ENCODE results near the gene TAF4. TPM values are rescaled to one million over a fixed set of nuclear protein-coding genes. Genes with fewer than 3 reads are reported as not detected.

The TAF4 gene
- total RNA-seq, 1 experiment from 2014 or later, result 20.1 TPM

GRCh38 chr20:62018437-62019143 lies 47.1 kb downstream of the TAF4 start:
- no peak overlapping the region for H3K4me3 ChIP-seq
- no peak overlapping the region for H3K27ac ChIP-seq
- no peaks in the 10 kb centered on the region for H3K36me3 ChIP-seq
- peaks cover 21% of the 10 kb centered on the region for H3K4me1 ChIP-seq
- no peak for DNase-seq
- H3K27me3 ChIP-seq, result no peaks in the 10 kb centered on the region
- no peaks in the 10 kb centered on the region for H3K9me3 ChIP-seq (replicated peaks)

GRCh38 chr20:62015540-62016288 lies 50.0 kb downstream of the TAF4 start:
- Histone ChIP-seq H3K4me3 (no peak overlapping the region), H3K27ac (no peak overlapping the region)
- DNase-seq, result no peak

GRCh38 chr20:62014889-62015537 lies 50.7 kb downstream of the TAF4 start:
- DNase-seq, result no peak
- Histone ChIP-seq H3K4me3 (no peak overlapping the region), H3K36me3 (no peaks in the 10 kb centered on the region; the same call in 1 of the 2 replicates), H3K27me3 (no peaks in the 10 kb centered on the region), H3K27ac (no peak overlapping the region), H3K4me1 (no peaks in the 10 kb centered on the region), H3K9me3 (replicated peaks) (no peaks in the 10 kb centered on the region)

More at GRCh38 chr20:62015540-62016288, 50.0 kb downstream of the TAF4 start:
- Histone ChIP-seq H3K4me1 (peaks cover 5% of the 10 kb centered on the region), H3K9me3 (replicated peaks) (no peaks in the 10 kb centered on the region), H3K36me3 (no peaks in the 10 kb centered on the region; the same call in 1 of the 2 replicates), H3K27me3 (no peaks in the 10 kb centered on the region)

GRCh38 chr20:62014488-62014775 lies 51.2 kb downstream of the TAF4 start:
- Histone ChIP-seq H3K36me3 (peaks cover 4% of the 10 kb centered on the region), H3K27me3 (no peaks in the 10 kb centered on the region), H3K27ac (no peak overlapping the region), H3K9me3 (replicated peaks) (no peaks in the 10 kb centered on the region), H3K4me3 (no peak overlapping the region), H3K4me1 (no peaks in the 10 kb centered on the region)
- DNase-seq, result no peak

GRCh38 chr20:62012631-62013030 lies 53.0 kb downstream of the TAF4 start:
- Histone ChIP-seq H3K9me3 (replicated peaks) (no peaks in the 10 kb centered on the region), H3K36me3 (peaks cover 13% of the 10 kb centered on the region), H3K4me1 (no peaks in the 10 kb centered on the region), H3K27me3 (no peaks in the 10 kb centered on the region), H3K4me3 (no peak overlapping the region), H3K27ac (no peak overlapping the region)
- no peak for DNase-seq

GRCh38 chr20:62011938-62012534 lies 53.6 kb downstream of the TAF4 start:
- Histone ChIP-seq H3K9me3 (replicated peaks) (no peaks in the 10 kb centered on the region), H3K36me3 (peaks cover 15% of the 10 kb centered on the region)

DNA sequence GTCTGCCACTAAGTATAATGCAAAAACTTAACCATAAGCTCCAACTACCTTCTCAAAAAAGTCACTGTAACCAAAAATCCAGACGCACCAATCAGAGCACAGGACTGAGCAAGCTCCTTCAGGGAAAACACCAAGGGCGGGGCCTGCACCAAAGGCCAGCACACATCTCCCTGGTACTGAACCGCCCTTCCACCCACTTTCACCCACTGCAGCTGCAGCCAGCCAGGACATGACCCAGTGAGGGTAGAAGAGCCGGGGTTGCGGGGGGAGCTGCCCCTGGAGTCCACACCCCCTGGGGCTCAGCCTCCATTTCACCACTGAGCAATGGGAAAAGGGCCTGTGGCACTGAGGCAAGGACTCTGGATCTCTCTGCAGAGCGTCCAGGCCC lies 54.3 kb downstream of the TAF4 start:
- H3K27ac ChIP-seq, result no peak overlapping the region
- H3K4me3 ChIP-seq, result no peak overlapping the region
- DNase-seq, result no peak
- H3K36me3 ChIP-seq, result peaks cover 15% of the 10 kb centered on the region
- H3K4me1 ChIP-seq, result no peaks in the 10 kb centered on the region
- no peaks in the 10 kb centered on the region for H3K27me3 ChIP-seq
- no peaks in the 10 kb centered on the region for H3K9me3 ChIP-seq (replicated peaks)

More at GRCh38 chr20:62011938-62012534, 53.6 kb downstream of the TAF4 start:
- Histone ChIP-seq H3K4me3 (no peak overlapping the region), H3K27ac (no peak overlapping the region), H3K27me3 (no peaks in the 10 kb centered on the region), H3K4me1 (no peaks in the 10 kb centered on the region)
- DNase-seq, result no peak

DNA sequence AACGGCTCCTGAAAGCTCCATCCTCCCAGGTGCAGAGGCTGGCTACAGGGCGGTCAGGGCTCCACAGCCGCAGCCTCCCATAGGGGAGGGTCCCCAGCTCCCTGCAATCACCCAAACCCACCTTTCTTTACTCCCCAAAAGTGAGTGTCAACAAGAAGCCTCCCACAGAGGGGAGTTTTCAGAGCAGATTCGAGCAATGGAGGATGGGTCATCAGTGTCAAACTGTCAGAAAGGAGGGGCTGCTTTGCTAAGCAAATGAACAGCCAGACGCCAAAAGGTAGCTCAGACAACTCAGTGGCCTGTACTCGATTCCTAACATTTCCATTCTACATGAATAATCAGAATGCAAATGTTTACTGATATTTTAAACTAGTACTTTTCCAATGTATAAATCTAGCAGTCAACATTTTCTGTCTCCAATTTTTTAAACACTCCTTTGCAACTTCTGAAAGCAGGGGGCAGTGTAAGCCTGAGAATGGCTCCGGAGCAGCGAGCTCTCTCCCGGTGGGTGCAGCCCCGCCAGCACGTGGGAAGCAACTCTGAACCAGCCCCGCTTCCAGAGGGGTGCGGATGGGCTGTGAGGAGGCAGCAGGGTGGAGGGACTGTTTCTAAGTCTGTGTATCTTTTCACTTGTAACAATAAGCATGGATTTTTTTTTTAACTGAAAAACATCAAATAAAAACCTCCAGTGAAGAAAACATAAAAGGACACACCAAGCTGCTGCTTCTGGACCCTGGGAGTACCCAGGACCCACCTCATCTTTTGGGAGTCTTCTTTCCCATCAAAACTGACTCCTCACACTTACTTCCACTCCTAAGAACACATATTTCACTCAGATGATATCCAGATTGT lies 54.9 kb downstream of the TAF4 start:
- no peaks in the 10 kb centered on the region for H3K9me3 ChIP-seq (replicated peaks)
- H3K36me3 ChIP-seq, result peaks cover 21% of the 10 kb centered on the region
- peak; percentile 77 to 84 for DNase-seq
- H3K27ac ChIP-seq, result no peak overlapping the region
- no peaks in the 10 kb centered on the region for H3K4me1 ChIP-seq
- no peaks in the 10 kb centered on the region for H3K27me3 ChIP-seq
- H3K4me3 ChIP-seq, result no peak overlapping the region

- no peak for DNase-seq
- no peaks in the 10 kb centered on the region for H3K27me3 ChIP-seq
- no peak overlapping the region for H3K27ac ChIP-seq
- no peaks in the 10 kb centered on the region for H3K4me1 ChIP-seq
- peaks cover 29% of the 10 kb centered on the region for H3K36me3 ChIP-seq
- H3K4me3 ChIP-seq, result no peak overlapping the region
- no peaks in the 10 kb centered on the region for H3K9me3 ChIP-seq (replicated peaks)
Measured at GRCh38 chr20:62009869-62010445, 55.7 kb downstream of the TAF4 start.

DNA sequence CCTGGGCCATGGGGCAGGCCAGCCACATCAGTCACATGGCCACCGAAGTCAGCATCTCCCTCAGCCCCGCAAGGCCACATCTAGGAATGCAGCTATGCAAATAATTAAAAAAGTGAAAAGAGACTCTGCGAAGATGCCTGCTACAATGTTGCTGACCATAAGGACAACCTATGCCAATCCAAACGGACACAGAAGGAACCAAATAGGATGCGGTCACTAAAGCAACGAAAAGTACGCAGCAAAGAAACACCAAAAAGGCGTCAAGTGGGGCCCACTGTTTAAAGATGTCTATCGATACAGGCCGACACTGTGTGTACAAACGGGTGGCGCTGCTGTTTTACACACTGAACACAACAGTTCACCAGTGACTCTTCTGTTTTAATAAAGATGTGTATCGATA lies 56.4 kb downstream of the TAF4 start:
- DNase-seq, result no peak
- Histone ChIP-seq H3K4me1 (no peaks in the 10 kb centered on the region), H3K27me3 (no peaks in the 10 kb centered on the region), H3K27ac (no peak overlapping the region), H3K36me3 (peaks cover 32% of the 10 kb centered on the region), H3K4me3 (no peak overlapping the region), H3K9me3 (replicated peaks) (no peaks in the 10 kb centered on the region)

DNA sequence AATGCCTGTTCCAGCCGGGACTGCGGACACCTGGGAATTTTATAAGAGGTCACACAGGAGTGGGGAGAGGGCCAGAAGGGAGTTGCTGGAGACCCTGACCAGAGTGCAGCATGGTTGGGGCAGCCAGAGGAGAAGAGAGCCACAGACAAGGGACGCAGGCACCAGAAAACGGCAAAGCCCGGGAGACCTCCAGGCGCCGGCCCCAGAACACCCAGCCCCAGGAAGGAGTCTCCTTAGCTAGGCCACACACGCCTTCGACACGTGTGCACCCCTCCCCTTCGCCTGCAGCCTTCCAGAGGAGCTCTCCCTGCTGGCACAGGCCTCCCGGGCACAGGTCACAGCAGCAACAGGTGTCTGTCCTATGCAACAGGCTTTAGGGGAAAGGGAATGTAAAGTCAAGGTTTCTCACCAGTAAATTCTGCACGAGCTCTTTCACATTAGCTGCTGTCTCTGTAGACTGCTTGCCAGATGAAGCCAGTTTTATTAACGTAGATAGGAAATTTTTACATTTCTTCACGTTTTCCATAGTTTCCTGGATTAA lies 57.0 kb downstream of the TAF4 start:
- Histone ChIP-seq H3K9me3 (replicated peaks) (no peaks in the 10 kb centered on the region), H3K4me3 (no peak overlapping the region), H3K27ac (no peak overlapping the region), H3K27me3 (no peaks in the 10 kb centered on the region), H3K4me1 (no peaks in the 10 kb centered on the region), H3K36me3 (peaks cover 32% of the 10 kb centered on the region)
- no peak for DNase-seq

DNA sequence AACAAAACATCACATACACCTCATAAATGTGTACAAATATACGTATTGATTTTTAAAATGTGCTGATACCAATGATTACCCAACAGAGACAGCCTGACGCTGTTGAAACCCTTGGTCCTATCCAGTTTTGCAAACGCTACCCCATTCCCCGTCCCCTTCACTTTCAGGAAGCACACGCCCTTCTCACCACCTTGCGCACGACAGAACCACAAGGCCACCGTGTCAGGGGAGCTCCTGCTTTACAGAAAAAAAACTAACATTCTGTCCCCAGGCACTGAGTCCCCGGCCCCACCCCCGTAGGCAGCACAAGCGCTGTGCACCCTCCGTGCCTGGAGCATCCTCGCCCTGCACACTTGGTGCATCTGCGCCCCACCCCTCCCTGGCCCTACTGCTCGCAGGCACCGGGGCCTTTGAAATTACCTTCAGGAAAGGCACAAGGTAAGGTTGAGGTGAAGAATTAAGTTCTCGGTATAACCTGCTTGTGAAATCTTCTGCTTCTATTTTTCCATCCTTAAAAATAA lies 58.5 kb downstream of the TAF4 start:
- Histone ChIP-seq H3K4me3 (no peak overlapping the region), H3K27me3 (no peaks in the 10 kb centered on the region), H3K36me3 (peaks cover 44% of the 10 kb centered on the region), H3K9me3 (replicated peaks) (no peaks in the 10 kb centered on the region), H3K4me1 (no peaks in the 10 kb centered on the region), H3K27ac (no peak overlapping the region)
- no peak for DNase-seq

- no peak for DNase-seq
- Histone ChIP-seq H3K36me3 (peaks cover 51% of the 10 kb centered on the region), H3K27ac (no peak overlapping the region), H3K4me3 (no peak overlapping the region), H3K9me3 (replicated peaks) (no peaks in the 10 kb centered on the region), H3K4me1 (no peaks in the 10 kb centered on the region), H3K27me3 (no peaks in the 10 kb centered on the region)
Measured at GRCh38 chr20:62006482-62006881, 59.2 kb downstream of the TAF4 start.

DNA sequence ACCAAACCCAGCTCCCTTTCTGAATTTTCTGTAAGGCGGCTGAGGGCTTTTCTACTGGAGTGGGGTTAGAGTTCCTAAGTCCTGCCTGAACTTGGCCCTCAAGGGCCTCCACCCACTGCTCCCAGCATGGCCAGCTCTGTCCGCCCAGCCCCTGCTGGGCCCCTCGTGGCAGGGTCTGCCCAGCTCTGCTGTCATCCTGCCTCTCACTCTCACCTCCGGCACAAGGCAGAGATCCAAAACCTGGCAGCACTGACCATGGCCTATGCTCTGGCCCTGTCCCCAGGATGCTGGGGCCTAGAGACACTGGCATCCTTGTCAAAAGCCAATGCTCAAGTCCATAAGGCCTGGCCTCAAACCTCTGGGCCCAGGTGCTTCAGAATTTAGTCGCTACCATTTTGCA lies 61.1 kb downstream of the TAF4 start:
- H3K27me3 ChIP-seq, result no peaks in the 10 kb centered on the region
- H3K4me1 ChIP-seq, result no peaks in the 10 kb centered on the region
- peaks cover 64% of the 10 kb centered on the region for H3K36me3 ChIP-seq
- H3K9me3 ChIP-seq (replicated peaks), result no peaks in the 10 kb centered on the region
- no peak overlapping the region for H3K27ac ChIP-seq
- H3K4me3 ChIP-seq, result no peak overlapping the region
- no peak for DNase-seq

Data from SJCRH30 (cell line).